ENCODE data around the gene HSPB1. TPM values are rescaled to one million over a fixed set of nuclear protein-coding genes. Genes with fewer than 3 reads are reported as not detected.

Gene HSPB1
- total and polyA plus RNA-seq, 8 donors, result 106 to 752 (median 154) TPM

GRCh38 chr7:76325811-76326210 lies 23.3 kb downstream of the HSPB1 start:
- Histone ChIP-seq H3K36me3 (peaks cover 0 to 13% (median 9%) of the 10 kb centered on the region in 3 donors), H3K27ac (peak overlapping the region in 2 of 4 donors; percentile 57 to 67)

GRCh38 chr7:76326646-76327233 lies 24.3 kb downstream of the HSPB1 start:
- 30 to 43% methylated on average over 5 of the region's 5 CpGs for WGBS, 2 donors
- DNase-seq (no peak), ATAC-seq (peak; percentile 12 to 63 (median 37)), FAIRE-seq (no peak)
- Histone ChIP-seq H3K9me3 (no peaks in the 10 kb centered on the region), H3K36me3 (peaks cover 0 to 13% (median 9%) of the 10 kb centered on the region in 3 donors), H3K27ac (peak overlapping the region; percentile 19 to 67 (median 50)), H3K4me3 (no peak overlapping the region), H3K4me1 (peaks cover 7 to 18% (median 12%) of the 10 kb centered on the region in 3 donors), H3K27me3 (no peaks in the 10 kb centered on the region)
- no peak for TF ChIP-seq CTCF (IDR thresholded peaks at IDR 0.05)
- intact Hi-C loops (cut with DNase I), result no loop called here

More at GRCh38 chr7:76325811-76326210, 23.3 kb downstream of the HSPB1 start:
- TF ChIP-seq CTCF (IDR thresholded peaks at IDR 0.05), result no peak
- H3K27me3 ChIP-seq, result no peaks in the 10 kb centered on the region
- peaks cover 7 to 18% (median 12%) of the 10 kb centered on the region in 3 donors for H3K4me1 ChIP-seq
- no peak for FAIRE-seq
- DNase-seq, result no peak
- no peaks in the 10 kb centered on the region for H3K9me3 ChIP-seq
- H3K4me3 ChIP-seq, result no peak overlapping the region
- no peak for ATAC-seq
- 91% methylated on average over 5 of the region's 5 CpGs for WGBS, 2 donors
- intact Hi-C loops (cut with DNase I), result no loop called here

- intact Hi-C loops (cut with DNase I), result no loop called here
- Histone ChIP-seq H3K9me3 (no peaks in the 10 kb centered on the region), H3K27ac (peak overlapping the region in 1 of 4 donors; percentile 33), H3K36me3 (peaks cover 0 to 13% (median 9%) of the 10 kb centered on the region in 3 donors), H3K4me3 (no peak overlapping the region), H3K4me1 (peaks cover 7 to 21% (median 18%) of the 10 kb centered on the region in 3 donors), H3K27me3 (no peaks in the 10 kb centered on the region)
- no peak for DNase-seq
- 44 to 51% methylated on average over 6 to 7 of the region's 7 CpGs for WGBS, 2 donors
- TF ChIP-seq CTCF (IDR thresholded peaks at IDR 0.05), result no peak
- ATAC-seq, result peak in 2 of 4 donors; percentile 33
- FAIRE-seq, result no peak
These were observed 25.1 kb downstream of the HSPB1 start for GRCh38 chr7:76327610-76328009.

GRCh38 chr7:76328389-76328788 lies 25.9 kb downstream of the HSPB1 start:
- FAIRE-seq, result no peak
- no peak overlapping the region for H3K27ac ChIP-seq
- WGBS, 2 donors, result 80 to 81% methylated on average over 15 of the region's 15 CpGs
- DNase-seq, result no peak
- no peaks in the 10 kb centered on the region for H3K9me3 ChIP-seq
- intact Hi-C loops (cut with DNase I), result no loop called here
- no peak for ATAC-seq
- no peak for TF ChIP-seq CTCF (IDR thresholded peaks at IDR 0.05)
- peaks cover 0 to 13% (median 9%) of the 10 kb centered on the region in 3 donors for H3K36me3 ChIP-seq
- no peak overlapping the region for H3K4me3 ChIP-seq
- H3K4me1 ChIP-seq, result peaks cover 15 to 23% (median 23%) of the 10 kb centered on the region in 3 donors
- no peaks in the 10 kb centered on the region for H3K27me3 ChIP-seq

- no peak for TF ChIP-seq CTCF (IDR thresholded peaks at IDR 0.05)
- FAIRE-seq (no peak), DNase-seq (no peak), ATAC-seq (no peak)
- Histone ChIP-seq H3K9me3 (no peaks in the 10 kb centered on the region), H3K27me3 (no peaks in the 10 kb centered on the region), H3K4me3 (no peak overlapping the region), H3K27ac (no peak overlapping the region), H3K36me3 (peaks cover 0 to 13% (median 9%) of the 10 kb centered on the region in 3 donors), H3K4me1 (peaks cover 19 to 34% (median 33%) of the 10 kb centered on the region in 3 donors)
- intact Hi-C loops (cut with DNase I), result no loop called here
- 91 to 93% methylated on average over 29 of the region's 29 CpGs for WGBS, 2 donors
These were observed 27.0 kb downstream of the HSPB1 start for GRCh38 chr7:76329479-76329878.

All from pancreas (tissue), 10 donors.